B cell (primary cell): ENCODE results near the gene MYH13. TPM values are rescaled to one million over a fixed set of nuclear protein-coding genes. Genes with fewer than 3 reads are reported as not detected.

Source experiments
- ATAC-seq: fragments of 200-7000 bp; cut with Tn5 transposase; one replicate; pipeline ENCODE4 v1.10.0; 2021; ENCODE audit warnings: low read depth, mild to moderate bottlenecking, moderate number of reproducible peaks, moderate library complexity
- CTCF ChIA-PET: fragments of 350-600 bp; sonication (Branson Sonifier 250); formaldehyde crosslinking; loops from one replicate; lab custom pipeline; 2021; ENCODE audit warnings: antibody characterized with exemption, inconsistent platforms; lab: Charles Lee
- POLR2A ChIA-PET: fragments of 350-600 bp; sonication (Branson Sonifier 250); formaldehyde crosslinking; loops from one replicate; lab custom pipeline; 2021; ENCODE audit warnings: antibody characterized with exemption; lab: Charles Lee
- DNase-seq: peaks from one replicate; pipeline ENCODE4 v3.0.0; 2013
- H2AFZ ChIP-seq: 2 replicates; pipeline ENCODE4 v1.6.1; 2012; ENCODE audit warnings: mild to moderate bottlenecking, low read depth, low read length; ENCODE audit not compliant: insufficient read depth, poor library complexity, severe bottlenecking
- H3K27ac ChIP-seq, 2 donors: 1 replicate in 1 of 2; 2 replicates in 1 of 2; pipeline ENCODE4 v1.5.1; 2012 to 2013; ENCODE audit warnings: low read length in 2 of 2, mild to moderate bottlenecking in 2 of 2, moderate library complexity in 1 of 2
- H3K27me3 ChIP-seq, 4 experiments: fragments of 200-600 bp in 1 of 4; sonication (generic) in 1 of 4; replicated peaks in 1 of 4; 1 replicate in 2 of 4; 2 replicates in 2 of 4; pipeline versions ENCODE4 v1.6.1 to v1.7.0; 2013 to 2016; ENCODE audit warnings: low read length in 3 of 4, mild to moderate bottlenecking in 2 of 4, mixed read lengths in 1 of 4, moderate library complexity in 1 of 4; ENCODE audit not compliant: insufficient read depth in 4 of 4, control insufficient read depth in 3 of 4; ENCODE audit errors: control extremely low read depth in 1 of 4
- H3K36me3 ChIP-seq, 2 experiments: replicated peaks in 1 of 2; 1 replicate in 1 of 2; 2 replicates in 1 of 2; pipeline versions ENCODE4 v1.6.1 to v1.7.1; 2013; ENCODE audit warnings: low read length in 1 of 2; ENCODE audit not compliant: insufficient read depth in 2 of 2, control insufficient read depth in 1 of 2; ENCODE audit errors: control extremely low read depth in 1 of 2, extremely low read depth in 1 of 2
- H3K4me1 ChIP-seq, 2 donors: fragments of 200-600 bp in 1 of 2; sonication (generic) in 1 of 2; 1 replicate in 1 of 2; 2 replicates in 1 of 2; pipeline versions ENCODE4 v1.5.1 to v1.6.1; 2013 to 2017; ENCODE audit warnings: low read length in 2 of 2; ENCODE audit not compliant: control insufficient read depth in 2 of 2, insufficient read depth in 2 of 2
- H3K4me2 ChIP-seq: replicated peaks from 2 replicates; pipeline ENCODE3; 2012; ENCODE audit warnings: mild to moderate bottlenecking, low read depth, low read length; ENCODE audit not compliant: poor library complexity, severe bottlenecking
- H3K4me3 ChIP-seq, 5 experiments: fragments of 200-600 bp in 1 of 5; sonication (generic) in 1 of 5; 1 replicate in 3 of 5; 2 replicates in 2 of 5; pipeline versions ENCODE4 v1.5.1 to v1.7.0; 2011 to 2016; ENCODE audit warnings: low read length in 4 of 5, mild to moderate bottlenecking in 4 of 5, low read depth in 2 of 5, control low read depth in 1 of 5, moderate library complexity in 1 of 5; ENCODE audit not compliant: insufficient read depth in 1 of 5; ENCODE audit errors: control extremely low read depth in 1 of 5, extremely low read depth in 1 of 5
- H3K79me2 ChIP-seq: fragments of 200-600 bp; sonication (generic); one replicate; pipeline ENCODE4 v1.6.0; 2016; ENCODE audit warnings: low read length; ENCODE audit not compliant: control insufficient read depth, insufficient read depth
- H3K9ac ChIP-seq: fragments of 200-600 bp; sonication (generic); 2 replicates; pipeline ENCODE4 v1.6.1; 2017; ENCODE audit warnings: mild to moderate bottlenecking, low read length, moderate library complexity
- H3K9me3 ChIP-seq, 3 donors: one replicate each; pipeline versions ENCODE4 v1.6.1 to v1.7.1; 2013; ENCODE audit warnings: low read length in 2 of 3; ENCODE audit not compliant: control insufficient read depth in 2 of 3, insufficient read depth in 1 of 3; ENCODE audit errors: control extremely low read depth in 1 of 3
- H4K20me1 ChIP-seq: 2 replicates; pipeline ENCODE4 v1.6.0; 2012; ENCODE audit warnings: mild to moderate bottlenecking, low read length; ENCODE audit not compliant: insufficient read depth, control insufficient read depth, poor library complexity, severe bottlenecking
- H3K27ac Mint-ChIP-seq: one replicate; pipeline ENCODE4 v1.8.0; 2021; ENCODE audit warnings: mixed read lengths
- H3K27me3 Mint-ChIP-seq: one replicate; pipeline ENCODE4 v1.8.0; 2021; ENCODE audit warnings: mixed read lengths
- H3K4me1 Mint-ChIP-seq: one replicate; pipeline ENCODE4 v1.8.0; 2021; ENCODE audit warnings: mixed read lengths
- H3K4me3 Mint-ChIP-seq: one replicate; pipeline ENCODE4 v1.8.0; 2021; ENCODE audit warnings: mixed read lengths
- H3K9me3 Mint-ChIP-seq: one replicate; pipeline ENCODE4 v1.8.0; 2022; ENCODE audit warnings: mixed read lengths; ENCODE audit not compliant: insufficient read depth
- EZH2 ChIP-seq: IDR thresholded peaks from 2 replicates; pipeline ENCODE4 v1.6.1; 2012; ENCODE audit warnings: borderline replicate concordance, low read depth, mild to moderate bottlenecking, moderate library complexity, low read length; ENCODE audit not compliant: insufficient read depth, poor library complexity, severe bottlenecking
- WGBS: methylation state at CpG from one replicate; pipeline ENCODE4 v1.1.5; 2013; ENCODE audit warnings: missing lambda C conversion rate; ENCODE audit not compliant: insufficient coverage; 5-methylcytosine and 5-hydroxymethylcytosine counted together
- intact Hi-C: fragments of 100-400 bp; cut with micrococcal nuclease; formaldehyde crosslinking; loops from one replicate; pipeline ENCODE4 v1.10.0; 2022
- polyA plus RNA-seq: library from polyadenylated mRNA; depleted of rRNA; stranded (reverse); fragments of >200 nt; gene quantifications from 2 replicates; pipeline ENCODE4 v1.2.3, GENCODE V29; 2012
- total RNA-seq, 2 donors: library from RNA; stranded (reverse); fragments of 120-200 nt in 1 of 2; gene quantifications; 1 replicate in 1 of 2; 2 replicates in 1 of 2; pipeline versions ENCODE4 v1.2.3 to v1.2.4, GENCODE V29; 2013 to 2022
- TF ChIP-seq, protein P1 (sequence below): fragments of 200-600 bp; IDR thresholded peaks from one replicate; pipeline ENCODE4 v1.8.0; 2022; ENCODE audit warnings: antibody characterized with exemption, mild to moderate bottlenecking

The MYH13 gene
- total and polyA plus RNA-seq, 2 donors (not counting 1 experiment from before 2014, with no cell fraction given) = not detected

DNA sequence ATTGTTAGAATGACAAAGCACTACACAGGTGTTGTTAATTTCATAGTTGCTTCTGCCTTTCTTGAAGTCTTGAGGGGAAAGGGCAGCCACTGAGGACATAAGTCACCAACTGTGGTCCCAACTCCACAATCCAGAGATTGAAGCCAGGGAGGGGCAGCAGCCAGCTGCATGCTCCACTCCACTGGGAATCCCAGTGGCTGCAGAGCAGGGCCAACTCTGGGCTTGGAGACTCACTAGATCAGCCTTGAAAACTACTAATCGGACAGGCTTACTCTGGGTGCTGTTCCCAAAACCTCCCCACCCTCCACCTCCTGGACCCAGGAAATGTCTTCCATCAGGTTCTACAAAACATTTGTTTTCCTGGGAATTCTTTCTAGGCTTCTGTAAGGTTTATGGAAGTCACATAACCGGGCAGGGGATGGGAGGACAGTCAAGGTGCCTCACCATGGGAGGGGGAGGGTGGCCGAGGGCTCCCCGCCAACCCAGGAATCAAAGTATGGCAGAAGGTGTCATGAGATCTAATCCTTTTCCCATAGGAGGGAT, 68.0 kb downstream of the MYH13 start:
- Histone ChIP-seq H3K79me2 (no peaks in the 10 kb centered on the region), H4K20me1 (no peaks in the 10 kb centered on the region), H2AFZ (no peak overlapping the region), H3K4me1 (no peaks in the 10 kb centered on the region), H3K27me3 (no peaks in the 10 kb centered on the region), H3K4me3 (no peak overlapping the region), H3K27ac (no peak overlapping the region), H3K4me2 (no peak overlapping the region), H3K9ac (no peak overlapping the region), H3K36me3 (no peaks in the 10 kb centered on the region), H3K9me3 (peaks cover 0 to 9% (median 0%) of the 10 kb centered on the region in 3 donors)
- no peaks in the 10 kb centered on the region for H3K4me1 Mint-ChIP-seq
- peaks cover 10% of the 10 kb centered on the region for H3K27me3 Mint-ChIP-seq
- no peak for DNase-seq
- no peak overlapping the region for H3K4me3 Mint-ChIP-seq
- no peak for ATAC-seq
- TF ChIP-seq, protein P1, sequence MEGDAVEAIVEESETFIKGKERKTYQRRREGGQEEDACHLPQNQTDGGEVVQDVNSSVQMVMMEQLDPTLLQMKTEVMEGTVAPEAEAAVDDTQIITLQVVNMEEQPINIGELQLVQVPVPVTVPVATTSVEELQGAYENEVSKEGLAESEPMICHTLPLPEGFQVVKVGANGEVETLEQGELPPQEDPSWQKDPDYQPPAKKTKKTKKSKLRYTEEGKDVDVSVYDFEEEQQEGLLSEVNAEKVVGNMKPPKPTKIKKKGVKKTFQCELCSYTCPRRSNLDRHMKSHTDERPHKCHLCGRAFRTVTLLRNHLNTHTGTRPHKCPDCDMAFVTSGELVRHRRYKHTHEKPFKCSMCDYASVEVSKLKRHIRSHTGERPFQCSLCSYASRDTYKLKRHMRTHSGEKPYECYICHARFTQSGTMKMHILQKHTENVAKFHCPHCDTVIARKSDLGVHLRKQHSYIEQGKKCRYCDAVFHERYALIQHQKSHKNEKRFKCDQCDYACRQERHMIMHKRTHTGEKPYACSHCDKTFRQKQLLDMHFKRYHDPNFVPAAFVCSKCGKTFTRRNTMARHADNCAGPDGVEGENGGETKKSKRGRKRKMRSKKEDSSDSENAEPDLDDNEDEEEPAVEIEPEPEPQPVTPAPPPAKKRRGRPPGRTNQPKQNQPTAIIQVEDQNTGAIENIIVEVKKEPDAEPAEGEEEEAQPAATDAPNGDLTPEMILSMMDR = no peak
- no peak for TF ChIP-seq EZH2
- no peaks in the 10 kb centered on the region for H3K9me3 Mint-ChIP-seq
- intact Hi-C loops = no loop called here
- POLR2A ChIA-PET = no interaction called here
- CTCF ChIA-PET = no interaction called here
- H3K27ac Mint-ChIP-seq = no peak overlapping the region
- WGBS = 88% methylated on average over 4 of the region's 4 CpGs

DNA sequence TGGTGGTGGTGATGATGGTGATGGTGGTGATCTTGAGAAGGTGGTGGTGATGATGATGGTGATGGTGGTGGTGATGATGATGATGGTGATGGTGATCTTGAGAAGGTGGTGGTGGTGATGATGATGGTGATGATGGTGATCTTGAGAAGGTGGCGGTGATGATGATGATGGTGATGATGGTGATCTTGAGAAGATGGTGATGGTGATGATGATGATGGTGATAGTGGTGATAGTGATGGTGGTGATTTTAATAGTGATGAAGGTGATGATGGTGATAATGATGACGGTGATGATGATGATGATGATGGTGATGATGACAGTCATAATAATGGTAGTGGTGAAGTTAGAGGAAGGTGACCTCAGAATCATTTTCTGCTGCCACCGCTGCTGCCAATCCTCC, 75.1 kb downstream of the MYH13 start:
- intact Hi-C loops = loop anchor here (5.0 kb wide), 1 partner anchor 320 kb away; no protein-coding TSS in a partner anchor
- ATAC-seq (no peak), DNase-seq (no peak)
- Histone ChIP-seq H2AFZ (no peak overlapping the region), H3K4me1 (no peaks in the 10 kb centered on the region), H3K27ac (no peak overlapping the region), H3K4me3 (no peak overlapping the region), H3K36me3 (no peaks in the 10 kb centered on the region), H4K20me1 (no peaks in the 10 kb centered on the region), H3K79me2 (no peaks in the 10 kb centered on the region), H3K4me2 (no peak overlapping the region), H3K9me3 (peaks cover 0 to under 1% (median 0%) of the 10 kb centered on the region in 3 donors), H3K9ac (no peak overlapping the region), H3K27me3 (no peaks in the 10 kb centered on the region)
- POLR2A ChIA-PET = no interaction called here
- Mint-ChIP-seq H3K27me3 (peaks cover 6% of the 10 kb centered on the region), H3K9me3 (no peaks in the 10 kb centered on the region), H3K27ac (no peak overlapping the region), H3K4me1 (peaks cover 3% of the 10 kb centered on the region), H3K4me3 (no peak overlapping the region)
- TF ChIP-seq, protein P1 = no peak
- TF ChIP-seq EZH2 = no peak
- 100% methylated on average over 1 of the region's 3 CpGs for WGBS
- CTCF ChIA-PET = no interaction called here
